Stimulated activated naive CD8-positive, alpha-beta T cell treated with anti-CD3 and anti-CD28 coated beads, Interleukin-15, amount 100 ng/mL, for 72 hours (primary cell): ENCODE data around the gene KPNA1.

Source experiments
- ATAC-seq: fragments of 150-1000 bp; cut with Tn5 transposase; 2 replicates; pipeline ENCODE4 v1.10.0; 2021; ENCODE audit warnings: mild to moderate bottlenecking, moderate library complexity
- DNase-seq, 2 donors: peaks; one replicate each; pipeline ENCODE4 v3.0.0; 2021 to 2022
- H3K27ac Mint-ChIP-seq, 2 donors: one replicate each; pipeline ENCODE4 v1.8.0; 2022; ENCODE audit warnings: mild to moderate bottlenecking in 2 of 2, mixed read lengths in 2 of 2, moderate library complexity in 2 of 2
- H3K27me3 Mint-ChIP-seq: one replicate; pipeline ENCODE4 v1.8.0; 2022; ENCODE audit warnings: mixed read lengths
- H3K4me1 Mint-ChIP-seq: one replicate; pipeline ENCODE4 v1.8.0; 2022; ENCODE audit warnings: mild to moderate bottlenecking, mixed read lengths
- H3K4me3 Mint-ChIP-seq, 2 donors: one replicate each; pipeline ENCODE4 v1.8.0; 2022; ENCODE audit warnings: mild to moderate bottlenecking in 2 of 2, mixed read lengths in 2 of 2, moderate library complexity in 1 of 2
- H3K9me3 Mint-ChIP-seq, 2 donors: one replicate each; pipeline ENCODE4 v1.8.0; 2022; ENCODE audit warnings: mixed read lengths in 2 of 2

KPNA1 gene

DNA sequence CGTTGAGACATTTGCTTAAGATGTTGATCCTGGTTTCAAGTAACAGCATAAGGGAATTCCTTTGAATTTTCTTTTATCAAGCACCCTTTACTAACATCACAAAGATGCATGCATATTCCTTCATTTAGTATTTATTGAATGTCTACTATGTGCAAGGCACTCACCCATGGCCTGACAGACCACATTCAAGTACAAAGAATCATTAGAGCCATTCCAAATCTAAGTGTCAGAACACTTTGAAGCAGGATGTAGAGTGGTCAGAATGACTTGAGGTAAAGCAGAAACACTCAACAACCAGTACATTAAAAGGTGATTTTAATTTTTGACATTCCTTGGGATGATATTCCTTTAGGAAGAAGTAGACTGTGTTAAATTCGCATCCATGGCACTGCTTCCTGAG, 92.9 kb downstream of the KPNA1 start:
- Mint-ChIP-seq H3K27me3 (no peaks in the 10 kb centered on the region), H3K4me3 (no peak overlapping the region), H3K27ac (no peak overlapping the region), H3K9me3 (no peaks in the 10 kb centered on the region), H3K4me1 (peaks cover 20% of the 10 kb centered on the region)
- no peak for DNase-seq
- no peak for ATAC-seq

DNA sequence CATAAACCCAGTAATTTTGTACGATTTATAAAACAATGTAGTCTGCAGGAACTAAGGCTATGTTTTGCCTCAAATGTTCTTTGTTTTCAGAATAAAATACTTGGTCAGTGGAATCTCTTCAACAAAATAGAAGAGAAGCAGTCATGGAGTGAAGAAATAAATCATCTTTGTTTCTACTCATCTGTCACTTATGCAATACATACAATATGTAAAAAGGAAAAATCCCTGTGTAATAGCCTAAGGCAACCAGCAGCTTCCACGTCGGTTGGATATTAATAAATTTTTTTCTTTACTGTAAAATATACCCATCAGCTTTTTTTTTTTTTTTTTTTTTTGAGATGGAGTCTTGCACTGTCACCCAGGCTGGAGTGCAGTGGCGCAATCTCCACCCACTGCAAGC, 93.6 kb downstream of the KPNA1 start:
- ATAC-seq, result no peak
- H3K4me1 Mint-ChIP-seq, result peaks cover 27% of the 10 kb centered on the region
- no peak overlapping the region for H3K4me3 Mint-ChIP-seq
- DNase-seq, result no peak
- no peaks in the 10 kb centered on the region for H3K27me3 Mint-ChIP-seq
- no peak overlapping the region for H3K27ac Mint-ChIP-seq
- no peaks in the 10 kb centered on the region for H3K9me3 Mint-ChIP-seq

DNA sequence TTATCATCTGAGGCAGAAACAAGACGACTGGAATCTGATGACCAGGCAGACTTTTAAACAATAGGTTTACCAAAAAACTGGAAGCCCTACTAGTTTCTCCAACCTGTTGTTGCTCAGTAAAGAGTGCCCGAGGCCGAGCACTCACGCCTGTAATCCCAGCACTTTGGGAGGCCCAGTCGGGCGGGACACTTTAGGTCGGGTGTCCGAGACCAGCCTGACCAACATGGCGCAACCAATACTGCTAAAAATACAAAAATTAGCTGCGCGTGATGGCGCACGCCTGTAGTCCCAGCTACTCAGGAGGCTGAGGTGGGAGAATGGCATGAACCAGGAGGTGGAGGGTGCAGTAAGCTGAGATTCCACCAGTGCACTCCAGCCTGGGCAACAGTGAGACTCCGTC, 97.8 kb downstream of the KPNA1 start:
- no peaks in the 10 kb centered on the region for H3K27me3 Mint-ChIP-seq
- peak overlapping the region; percentile 99 for H3K4me3 Mint-ChIP-seq
- no peak for DNase-seq
- H3K4me1 Mint-ChIP-seq, result peaks cover 59% of the 10 kb centered on the region
- ATAC-seq, result no peak
- H3K9me3 Mint-ChIP-seq, result no peaks in the 10 kb centered on the region
- peak overlapping the region; percentile 99 for H3K27ac Mint-ChIP-seq

DNA sequence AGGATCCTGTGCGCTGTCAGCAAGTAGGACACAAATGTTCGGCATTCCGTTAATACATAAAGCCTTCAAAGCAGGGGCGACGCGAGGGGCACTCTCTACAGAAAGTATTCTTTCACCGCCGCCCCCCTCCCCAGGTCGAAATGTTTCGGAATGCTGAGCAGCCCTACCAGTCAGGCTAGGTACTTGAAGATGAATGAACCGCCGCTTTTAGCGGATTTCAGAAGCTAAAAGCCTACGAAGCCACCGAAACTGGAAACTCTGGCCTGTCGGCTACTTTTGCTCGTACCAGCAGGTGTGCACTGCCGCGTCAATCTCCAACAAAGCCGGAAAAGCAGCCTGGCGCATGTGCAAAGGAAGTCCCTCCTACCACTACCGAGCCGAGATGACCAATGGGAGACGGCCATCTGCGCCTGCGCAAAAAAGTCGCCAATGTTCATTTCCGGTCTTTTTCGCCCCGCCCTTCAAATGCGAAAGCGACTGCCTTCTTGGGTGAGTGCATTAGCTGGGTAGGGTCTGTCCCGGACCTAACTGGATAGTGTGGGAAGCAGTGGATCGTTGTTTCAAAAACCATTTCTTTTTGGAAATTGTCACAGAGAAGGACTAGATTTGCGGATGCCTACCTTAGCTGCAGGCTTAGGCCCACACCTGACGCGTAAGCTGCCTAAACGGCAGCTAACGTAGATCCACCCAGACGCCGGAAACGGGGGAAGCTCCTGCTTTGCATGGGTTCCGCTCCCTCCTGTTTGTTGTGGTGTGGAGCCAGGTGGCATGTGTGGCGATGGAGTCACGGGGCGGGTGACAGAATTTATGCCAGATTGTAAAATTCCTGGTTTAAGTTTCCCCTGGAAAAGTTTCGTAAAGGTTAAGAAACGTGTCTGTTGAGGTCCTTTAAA, 98.7 kb downstream of the KPNA1 start, which contains the start of gene WDR5B:
Gene WDR5B (minus strand): TSS at position 301 of the 893 bp plus-strand sequence. CDS start 534 bp downstream, outside the sequence.
- peak; percentile 98 to 99 for DNase-seq
- H3K4me3 Mint-ChIP-seq, result peak within 1 kb of the TSS; percentile 99
- H3K4me1 Mint-ChIP-seq, result peaks cover 63% of the 10 kb centered on the region
- H3K27ac Mint-ChIP-seq, result peak within 1 kb of the TSS; percentile 99
- peak; percentile 93 for ATAC-seq
- no peaks in the 10 kb centered on the region for H3K9me3 Mint-ChIP-seq
- H3K27me3 Mint-ChIP-seq, result no peaks in the 10 kb centered on the region

DNA sequence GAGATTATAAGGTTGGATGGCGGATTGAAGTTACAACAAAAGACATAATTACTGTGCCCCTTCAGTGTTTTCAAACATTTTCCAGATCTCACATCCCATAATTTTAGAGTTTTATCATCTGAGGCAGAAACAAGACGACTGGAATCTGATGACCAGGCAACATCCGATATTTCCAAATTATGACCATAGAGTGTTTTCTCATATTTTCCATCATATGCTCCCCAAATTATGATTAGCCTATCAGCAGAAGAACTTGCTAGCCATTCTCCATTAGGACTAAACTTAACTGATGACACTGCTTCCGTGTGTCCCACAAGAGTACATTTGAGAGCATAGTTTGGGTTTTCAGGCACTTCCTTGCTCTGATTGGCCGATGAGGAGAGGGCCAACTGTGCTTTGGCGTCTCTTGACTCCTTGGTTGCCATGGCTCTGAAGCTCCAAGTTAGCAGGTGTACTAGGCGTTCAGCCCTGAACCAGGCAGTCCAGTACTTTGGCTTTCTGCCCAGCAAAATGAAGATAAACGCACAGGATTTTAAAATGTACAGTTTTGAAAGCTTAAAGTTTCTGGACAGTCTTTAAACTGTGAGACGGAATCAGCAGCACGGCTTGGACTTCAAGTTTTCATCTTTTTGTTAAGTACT, 99.5 kb downstream of the KPNA1 start:
- Mint-ChIP-seq H3K4me3 (peak overlapping the region; percentile 99), H3K9me3 (no peaks in the 10 kb centered on the region), H3K27ac (peak overlapping the region; percentile 99), H3K27me3 (no peaks in the 10 kb centered on the region), H3K4me1 (peaks cover 71% of the 10 kb centered on the region)
- ATAC-seq (peak; percentile 73), DNase-seq (peak; percentile 44 to 68)

DNA sequence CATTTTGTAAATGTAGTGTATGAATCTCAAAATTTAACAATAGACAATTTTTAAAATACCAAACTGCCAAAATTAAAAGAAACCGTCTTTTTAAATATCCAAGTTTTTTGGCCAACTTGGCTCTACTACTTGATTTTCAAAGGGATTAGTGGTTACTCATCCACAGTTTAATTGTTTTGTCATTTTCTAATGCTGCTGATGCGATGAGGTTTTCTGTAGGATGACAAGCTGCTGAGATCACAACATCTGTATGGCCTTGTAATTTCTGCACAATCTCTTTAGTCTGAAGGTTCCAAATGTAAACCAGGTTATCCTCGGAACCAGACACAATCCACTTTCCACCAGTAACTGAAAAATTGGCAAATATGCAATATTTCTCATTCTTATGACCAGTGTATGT, 100.3 kb downstream of the KPNA1 start:
- no peak for DNase-seq
- peaks cover 77% of the 10 kb centered on the region for H3K4me1 Mint-ChIP-seq
- no peaks in the 10 kb centered on the region for H3K27me3 Mint-ChIP-seq
- peak overlapping the region; percentile 99 for H3K4me3 Mint-ChIP-seq
- no peak overlapping the region for H3K27ac Mint-ChIP-seq
- H3K9me3 Mint-ChIP-seq, result no peaks in the 10 kb centered on the region
- ATAC-seq, result no peak

DNA sequence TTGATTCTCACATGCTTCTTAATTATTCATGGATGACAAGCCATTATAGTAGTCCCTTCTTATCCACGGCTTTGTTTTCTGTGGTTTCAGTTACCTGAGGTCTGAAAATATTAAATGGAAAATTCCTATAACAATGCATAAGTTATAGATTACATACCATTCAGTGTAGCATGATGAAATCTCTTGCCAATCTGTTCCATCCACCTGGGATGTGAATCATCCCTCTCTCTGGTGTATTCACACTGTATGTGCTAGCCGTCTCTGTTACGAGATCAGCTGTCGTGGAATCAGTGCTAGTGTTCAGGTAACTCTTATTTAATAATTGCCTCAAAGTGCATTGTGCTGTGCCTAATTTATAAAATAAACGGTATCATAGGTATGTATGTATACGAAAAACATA, 104.1 kb downstream of the KPNA1 start:
- H3K4me1 Mint-ChIP-seq, result peaks cover 67% of the 10 kb centered on the region
- DNase-seq (peak in 1 of 2 donors; percentile 44), ATAC-seq (peak; percentile 84)
- peak overlapping the region; percentile 89 to 95 for H3K27ac Mint-ChIP-seq
- peak overlapping the region in 1 of 2 donors; percentile 63 for H3K4me3 Mint-ChIP-seq
- H3K9me3 Mint-ChIP-seq, result no peaks in the 10 kb centered on the region
- H3K27me3 Mint-ChIP-seq, result no peaks in the 10 kb centered on the region

DNA sequence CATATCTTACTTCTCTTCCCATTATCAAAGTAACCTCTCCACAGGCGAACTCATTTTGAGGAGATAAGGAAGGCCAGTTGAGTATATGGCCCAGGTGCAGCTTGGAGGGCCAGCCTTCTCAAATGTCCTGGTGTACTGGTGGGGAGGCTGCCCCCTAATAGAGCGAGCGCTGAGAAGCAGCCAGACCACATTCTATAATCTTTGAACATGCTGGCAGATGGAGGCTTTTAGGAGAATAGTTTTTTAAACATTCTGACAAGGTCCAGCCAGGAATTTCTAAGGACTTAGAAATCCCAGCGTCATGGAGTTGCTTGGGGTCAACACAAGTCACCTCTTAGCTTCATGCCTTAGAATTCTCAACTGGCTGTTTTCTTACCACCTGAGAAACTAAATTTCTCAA, 104.6 kb downstream of the KPNA1 start:
- H3K9me3 Mint-ChIP-seq, result no peaks in the 10 kb centered on the region
- no peaks in the 10 kb centered on the region for H3K27me3 Mint-ChIP-seq
- no peak for ATAC-seq
- H3K4me3 Mint-ChIP-seq, result no peak overlapping the region
- no peak for DNase-seq
- peak overlapping the region; percentile 89 to 95 for H3K27ac Mint-ChIP-seq
- peaks cover 65% of the 10 kb centered on the region for H3K4me1 Mint-ChIP-seq

DNA sequence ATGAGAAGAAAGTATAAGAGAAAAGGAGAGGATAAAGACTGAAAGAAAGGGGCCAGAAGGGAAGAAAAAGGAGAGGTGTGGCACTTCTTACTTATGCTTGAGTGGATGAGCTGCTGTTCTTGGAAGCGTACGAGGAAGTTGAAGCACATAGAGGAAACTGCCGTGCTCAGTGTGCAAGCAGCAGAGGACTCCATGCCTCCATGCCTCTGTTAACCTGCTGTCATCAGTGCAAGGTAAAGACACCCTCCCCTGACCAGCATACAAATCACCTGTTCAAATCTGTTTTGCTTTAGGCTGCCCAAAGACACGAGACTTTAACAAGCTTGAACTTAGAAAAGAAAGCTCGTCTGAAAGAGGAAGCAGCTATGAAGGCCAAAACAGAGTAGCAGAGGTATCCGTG, 105.3 kb downstream of the KPNA1 start:
- ATAC-seq, result no peak
- peak overlapping the region; percentile 0 to 82 for H3K27ac Mint-ChIP-seq
- H3K4me1 Mint-ChIP-seq, result peaks cover 58% of the 10 kb centered on the region
- peak overlapping the region in 1 of 2 donors; percentile 1 for H3K4me3 Mint-ChIP-seq
- no peaks in the 10 kb centered on the region for H3K27me3 Mint-ChIP-seq
- no peak for DNase-seq
- H3K9me3 Mint-ChIP-seq, result no peaks in the 10 kb centered on the region

DNA sequence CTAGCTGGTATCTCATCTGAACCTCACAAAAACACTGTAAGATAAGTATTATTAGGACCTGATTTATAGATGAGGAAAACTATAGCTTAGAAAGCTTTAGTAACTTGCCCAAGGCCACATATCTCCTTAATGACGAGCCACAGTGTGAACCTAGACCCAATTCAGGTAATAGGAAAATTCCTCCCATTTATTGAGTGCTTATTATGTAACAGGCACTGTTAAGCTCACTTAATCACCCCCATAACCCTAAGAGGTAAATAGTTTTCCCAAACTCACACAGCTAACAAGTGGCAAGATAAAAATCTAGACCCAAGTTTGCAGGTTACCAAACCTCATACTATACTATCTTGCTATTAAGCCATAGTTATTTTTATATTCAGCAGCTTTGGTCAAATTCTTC, 106.8 kb downstream of the KPNA1 start:
- Mint-ChIP-seq H3K4me3 (no peak overlapping the region), H3K27ac (no peak overlapping the region), H3K4me1 (peaks cover 43% of the 10 kb centered on the region), H3K27me3 (no peaks in the 10 kb centered on the region), H3K9me3 (no peaks in the 10 kb centered on the region)
- DNase-seq (no peak), ATAC-seq (no peak)

DNA sequence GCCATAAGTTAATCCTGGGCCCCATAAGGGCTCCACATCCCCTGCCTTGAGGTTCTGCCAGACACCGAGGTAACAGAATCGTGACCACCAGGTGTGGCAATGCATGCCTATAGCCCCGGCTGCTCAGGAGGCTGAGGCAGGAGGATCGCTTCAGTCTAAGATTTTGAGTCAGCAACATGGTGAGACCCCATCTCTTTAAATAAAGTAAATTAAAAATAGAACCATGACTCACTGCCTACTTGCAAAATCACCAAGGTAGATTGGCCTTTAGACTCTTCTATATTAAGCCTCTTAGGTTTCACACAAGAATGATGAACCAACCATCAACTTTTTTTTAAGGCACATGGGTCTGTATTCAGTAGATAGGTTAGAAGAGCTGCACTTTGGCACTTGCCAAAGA, 108.5 kb downstream of the KPNA1 start:
- no peaks in the 10 kb centered on the region for H3K27me3 Mint-ChIP-seq
- H3K4me3 Mint-ChIP-seq, result no peak overlapping the region
- H3K27ac Mint-ChIP-seq, result peak overlapping the region; percentile 69 to 98
- no peaks in the 10 kb centered on the region for H3K9me3 Mint-ChIP-seq
- DNase-seq (no peak), ATAC-seq (peak; percentile 24)
- peaks cover 31% of the 10 kb centered on the region for H3K4me1 Mint-ChIP-seq

DNA sequence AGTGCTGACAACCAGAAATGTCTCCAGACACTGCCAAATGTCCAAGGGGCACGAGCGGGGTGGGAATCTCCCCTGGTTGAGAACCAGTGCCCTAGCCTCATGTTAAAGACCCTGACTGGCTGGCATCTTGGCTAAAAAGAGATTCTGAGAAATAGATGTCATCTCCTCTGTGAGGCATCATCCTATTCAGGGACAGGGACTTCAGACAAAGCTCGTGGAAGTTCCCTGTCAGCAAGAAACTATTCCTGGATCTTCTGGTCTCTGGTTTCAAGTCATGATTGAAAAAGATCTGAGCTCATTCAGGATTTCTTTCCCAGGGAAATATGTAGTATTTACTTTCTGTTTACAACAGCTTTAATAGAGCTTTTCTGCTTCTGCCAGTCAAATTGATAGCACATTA, 109.7 kb downstream of the KPNA1 start:
- DNase-seq (no peak), ATAC-seq (no peak)
- H3K4me3 Mint-ChIP-seq, result no peak overlapping the region
- H3K9me3 Mint-ChIP-seq, result no peaks in the 10 kb centered on the region
- no peaks in the 10 kb centered on the region for H3K27me3 Mint-ChIP-seq
- H3K27ac Mint-ChIP-seq, result no peak overlapping the region
- H3K4me1 Mint-ChIP-seq, result peaks cover 24% of the 10 kb centered on the region

DNA sequence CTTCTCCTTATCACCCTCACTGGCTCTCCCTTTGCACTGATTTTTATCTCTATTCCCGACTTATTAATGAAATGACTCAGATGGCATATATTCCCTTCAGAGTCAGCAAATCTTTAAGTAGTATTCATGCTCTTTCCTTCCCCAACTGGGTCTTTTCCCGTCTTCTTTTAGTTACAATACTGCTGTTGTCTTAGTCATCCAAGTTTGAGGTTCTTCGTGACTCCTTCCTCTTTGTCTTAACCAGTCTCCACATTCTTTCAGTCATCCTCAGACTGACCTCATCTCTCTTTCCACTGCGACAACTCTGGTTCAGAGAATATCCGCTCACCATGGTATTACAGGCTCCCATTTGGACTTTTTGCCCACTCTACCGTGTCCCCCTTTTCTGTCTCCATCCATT, 111.2 kb downstream of the KPNA1 start:
- H3K4me3 Mint-ChIP-seq, result no peak overlapping the region
- DNase-seq (no peak), ATAC-seq (no peak)
- no peaks in the 10 kb centered on the region for H3K27me3 Mint-ChIP-seq
- no peaks in the 10 kb centered on the region for H3K9me3 Mint-ChIP-seq
- H3K4me1 Mint-ChIP-seq, result peaks cover 14% of the 10 kb centered on the region
- no peak overlapping the region for H3K27ac Mint-ChIP-seq

DNA sequence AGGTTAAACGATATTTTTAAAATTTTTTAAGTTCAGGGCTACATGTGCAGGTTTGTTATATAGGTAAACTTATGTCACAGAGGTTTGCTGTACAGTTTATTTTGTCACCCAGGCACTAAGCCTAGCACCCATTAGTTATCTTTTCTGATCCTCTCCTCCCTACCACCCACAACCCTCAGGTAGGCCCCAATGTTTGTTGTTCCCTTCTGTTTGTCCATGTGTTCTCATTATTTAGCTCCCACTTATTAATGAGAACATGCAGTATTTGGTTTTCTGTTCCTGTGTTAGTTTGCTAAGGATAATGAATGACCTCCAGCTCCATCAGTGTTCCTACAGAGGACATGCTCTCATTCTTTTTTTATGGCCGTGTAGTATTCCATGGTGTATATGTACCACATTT, 115.8 kb downstream of the KPNA1 start:
- no peak for DNase-seq
- H3K4me1 Mint-ChIP-seq, result peaks cover 41% of the 10 kb centered on the region
- H3K4me3 Mint-ChIP-seq, result no peak overlapping the region
- no peak overlapping the region for H3K27ac Mint-ChIP-seq
- no peak for ATAC-seq
- no peaks in the 10 kb centered on the region for H3K27me3 Mint-ChIP-seq
- no peaks in the 10 kb centered on the region for H3K9me3 Mint-ChIP-seq

DNA sequence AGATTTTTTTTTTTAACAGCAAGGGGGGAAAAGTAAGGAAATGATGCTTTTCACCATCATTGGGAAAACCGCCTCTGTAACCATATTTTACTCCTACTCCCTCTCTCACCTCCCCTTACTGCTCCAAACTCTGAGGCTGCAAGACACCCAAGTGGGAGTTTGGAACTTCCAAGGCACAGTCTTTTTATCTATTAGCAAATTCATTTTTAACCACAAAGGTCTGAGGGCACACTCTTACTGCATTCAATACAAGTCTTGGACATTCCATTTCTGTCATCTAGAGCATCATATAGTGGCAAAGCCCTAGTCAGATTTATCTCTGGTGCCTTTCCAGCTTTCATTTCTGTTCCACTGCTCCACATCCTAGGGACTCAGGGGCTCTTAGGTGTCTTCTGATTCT, 117.5 kb downstream of the KPNA1 start:
- H3K4me3 Mint-ChIP-seq, result no peak overlapping the region
- H3K9me3 Mint-ChIP-seq, result no peaks in the 10 kb centered on the region
- H3K27ac Mint-ChIP-seq, result no peak overlapping the region
- DNase-seq (no peak), ATAC-seq (no peak)
- H3K4me1 Mint-ChIP-seq, result peaks cover 44% of the 10 kb centered on the region
- H3K27me3 Mint-ChIP-seq, result no peaks in the 10 kb centered on the region

DNA sequence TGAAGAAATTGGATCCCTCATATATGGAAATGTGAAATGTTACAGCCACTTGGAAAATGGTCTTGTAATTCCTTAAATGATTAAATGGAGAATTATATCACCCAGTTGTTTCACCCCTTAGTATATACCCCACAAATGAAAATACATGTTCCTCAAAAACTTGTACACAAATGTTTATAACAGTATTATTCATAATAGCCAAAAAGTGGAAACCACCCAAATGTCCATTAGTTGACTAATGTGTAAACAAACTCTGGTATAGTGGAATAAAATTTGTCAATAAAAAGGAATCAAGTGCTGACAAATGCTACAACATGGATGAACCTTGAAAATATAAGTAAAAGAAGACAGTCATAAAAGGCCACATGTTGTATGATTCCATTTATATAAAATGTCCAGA, 118.2 kb downstream of the KPNA1 start:
- Mint-ChIP-seq H3K27me3 (no peaks in the 10 kb centered on the region), H3K27ac (no peak overlapping the region), H3K9me3 (no peaks in the 10 kb centered on the region), H3K4me3 (no peak overlapping the region), H3K4me1 (peaks cover 44% of the 10 kb centered on the region)
- DNase-seq (no peak), ATAC-seq (no peak)
